A673 (cell line): ENCODE data around the gene TOM1. TPM values are rescaled to one million over a fixed set of nuclear protein-coding genes. Genes with fewer than 3 reads are reported as not detected.

Experiments
- BruUV-seq: library from RNA; stranded (reverse); fragments of 400-500 nt; replicated peaks from 2 replicates; lab custom pipeline; 2021; lab: Mats Ljungman, UMichigan
- CTCF ChIA-PET: fragments of 300-600 bp; sonication (Branson Sonifier 250); formaldehyde crosslinking; loops from one replicate; lab custom pipeline; 2022; ENCODE audit warnings: antibody characterized with exemption; lab: Charles Lee
- POLR2A ChIA-PET: fragments of 300-600 bp; sonication (Branson Sonifier 250); formaldehyde crosslinking; loops from one replicate; lab custom pipeline; 2022; ENCODE audit warnings: antibody characterized with exemption; ENCODE audit not compliant: low non-redundant PET; lab: Charles Lee
- DNase-seq: peaks from one replicate; pipeline ENCODE4 v3.0.0-alpha.2; 2015; ENCODE audit warnings: low spot score
- H3K27ac ChIP-seq: fragments of 200-600 bp; sonication (generic); 2 replicates; pipeline ENCODE4 v1.5.1; 2016; ENCODE audit warnings: mixed run types, low read depth, mild to moderate bottlenecking, mixed read lengths, antibody characterized with exemption, low read length; ENCODE audit not compliant: poor library complexity, severe bottlenecking
- H3K27me3 ChIP-seq: fragments of 200-600 bp; sonication (generic); replicated peaks from 2 replicates; pipeline ENCODE4 v1.6.1; 2017; ENCODE audit warnings: mixed run types, low read depth, mild to moderate bottlenecking, mixed read lengths, antibody characterized with exemption, low read length; ENCODE audit not compliant: insufficient read depth, poor library complexity
- H3K36me3 ChIP-seq: fragments of 200-600 bp; sonication (generic); 2 replicates; pipeline ENCODE4 v1.6.1; 2016; ENCODE audit warnings: mixed run types, mild to moderate bottlenecking, mixed read lengths, antibody characterized with exemption, low read length; ENCODE audit not compliant: insufficient read depth, poor library complexity, severe bottlenecking
- H3K4me1 ChIP-seq: fragments of 200-600 bp; sonication (generic); 2 replicates; pipeline ENCODE4 v1.6.1; 2017; ENCODE audit warnings: mixed run types, mild to moderate bottlenecking, mixed read lengths, antibody characterized with exemption, low read length; ENCODE audit not compliant: insufficient read depth, poor library complexity, severe bottlenecking
- H3K4me3 ChIP-seq: fragments of 200-600 bp; sonication (generic); 2 replicates; pipeline ENCODE4 v1.5.1; 2016; ENCODE audit warnings: low read depth, mixed run types, mild to moderate bottlenecking, mixed read lengths, low read length; ENCODE audit not compliant: poor library complexity, severe bottlenecking
- H3K9me3 ChIP-seq: fragments of 200-600 bp; sonication (generic); 2 replicates; pipeline ENCODE4 v1.6.1; 2016; ENCODE audit warnings: mixed run types, low read depth, mild to moderate bottlenecking, mixed read lengths, antibody characterized with exemption, low read length; ENCODE audit not compliant: poor library complexity, severe bottlenecking
- CTCF ChIP-seq: fragments of 300-800, 200-600 bp; sonication (generic); conservative IDR thresholded peaks from 2 replicates; pipeline ENCODE4 v1.5.1; 2017; ENCODE audit warnings: low read depth, mild to moderate bottlenecking, antibody characterized with exemption, low read length, moderate library complexity, mixed read lengths
- EZH2 ChIP-seq: fragments of 200-600 bp; sonication (generic); IDR thresholded peaks from 2 replicates; pipeline ENCODE4 v1.6.1; 2017; ENCODE audit warnings: borderline replicate concordance, low read depth, mild to moderate bottlenecking, mixed read lengths, antibody characterized with exemption, low read length; ENCODE audit not compliant: poor library complexity, severe bottlenecking
- intact Hi-C: fragments of 100-400 bp; cut with micrococcal nuclease; formaldehyde crosslinking; loops from one replicate; pipeline ENCODE4 v1.10.0; 2022; ENCODE audit not compliant: unreplicated experiment
- total RNA-seq: library from RNA; stranded (reverse); gene quantifications from 2 replicates; pipeline ENCODE4 v1.2.3, GENCODE V29; 2021

Gene TOM1
- total RNA-seq, 1 experiment from 2014 or later, result 22.8 TPM

GRCh38 chr22:35318346-35319215 is 18.9 kb downstream of the TOM1 start:
- intact Hi-C loops, result no loop called here
- ChIA-PET POLR2A (no interaction called here), CTCF (interaction anchor here (0.6 kb wide), 1 partner anchor 12 kb away, joined by 3 read pairs; no protein-coding TSS in a partner anchor)
- TF ChIP-seq CTCF (no peak), EZH2 (no peak)
- DNase-seq, result no peak
- Histone ChIP-seq H3K9me3 (no peaks in the 10 kb centered on the region), H3K36me3 (peaks cover 2% of the 10 kb centered on the region), H3K4me1 (no peaks in the 10 kb centered on the region), H3K27ac (no peak overlapping the region), H3K27me3 (no peaks in the 10 kb centered on the region), H3K4me3 (no peak overlapping the region)
- no TSS peak for BruUV-seq

- DNase-seq, result no peak
- Histone ChIP-seq H3K27me3 (no peaks in the 10 kb centered on the region), H3K4me1 (no peaks in the 10 kb centered on the region), H3K27ac (no peak overlapping the region), H3K36me3 (peaks cover 3% of the 10 kb centered on the region), H3K9me3 (no peaks in the 10 kb centered on the region), H3K4me3 (no peak overlapping the region)
- POLR2A ChIA-PET, result no interaction called here
- CTCF ChIA-PET, result no interaction called here
- intact Hi-C loops, result no loop called here
- BruUV-seq, result no TSS peak
- no peak for TF ChIP-seq CTCF
- no peak for TF ChIP-seq EZH2
Observed at GRCh38 chr22:35319244-35319985, 19.7 kb downstream of the TOM1 start.

DNA sequence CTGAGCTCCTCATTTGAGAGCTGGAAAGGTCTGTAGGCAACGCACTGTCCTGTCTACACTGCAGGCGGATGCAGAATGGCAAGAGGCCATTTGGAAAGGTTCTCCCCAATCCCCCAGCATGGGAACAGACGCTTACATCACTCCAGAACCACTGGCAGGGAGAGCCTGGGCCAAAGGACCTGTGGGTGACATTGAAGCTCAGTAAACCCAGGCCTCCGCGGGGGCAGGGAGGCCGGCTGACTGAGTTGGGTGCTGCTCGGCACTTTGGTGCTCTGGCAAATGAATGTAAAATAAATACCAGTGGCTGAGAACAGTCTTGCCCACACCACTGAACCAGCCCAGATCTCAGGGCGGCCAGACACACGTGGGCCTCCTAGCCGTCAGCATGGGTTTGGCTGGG is 22.4 kb downstream of the TOM1 start:
- BruUV-seq, result no TSS peak
- ChIA-PET POLR2A (no interaction called here), CTCF (no interaction called here)
- Histone ChIP-seq H3K4me3 (no peak overlapping the region), H3K9me3 (no peaks in the 10 kb centered on the region), H3K4me1 (no peaks in the 10 kb centered on the region), H3K36me3 (peaks cover 3% of the 10 kb centered on the region), H3K27ac (no peak overlapping the region), H3K27me3 (no peaks in the 10 kb centered on the region)
- DNase-seq, result no peak
- intact Hi-C loops, result no loop called here
- no peak for TF ChIP-seq EZH2
- no peak for TF ChIP-seq CTCF
